Stimulated activated CD8-positive, alpha-beta memory T cell treated with anti-CD3 and anti-CD28 coated beads, Interleukin-7, amount 100 ng/mL, for 1 hour (primary cell): ENCODE measurements around the gene PEMT.
A peak's percentile ranks its signal among the peaks of the same experiment; 100 is the strongest.

Source experiments
- DNase-seq, 2 donors: peaks; one replicate each; pipeline ENCODE4 v3.0.0-alpha.2; 2020; ENCODE audit warnings: low read depth in 2 of 2

Gene PEMT

DNA sequence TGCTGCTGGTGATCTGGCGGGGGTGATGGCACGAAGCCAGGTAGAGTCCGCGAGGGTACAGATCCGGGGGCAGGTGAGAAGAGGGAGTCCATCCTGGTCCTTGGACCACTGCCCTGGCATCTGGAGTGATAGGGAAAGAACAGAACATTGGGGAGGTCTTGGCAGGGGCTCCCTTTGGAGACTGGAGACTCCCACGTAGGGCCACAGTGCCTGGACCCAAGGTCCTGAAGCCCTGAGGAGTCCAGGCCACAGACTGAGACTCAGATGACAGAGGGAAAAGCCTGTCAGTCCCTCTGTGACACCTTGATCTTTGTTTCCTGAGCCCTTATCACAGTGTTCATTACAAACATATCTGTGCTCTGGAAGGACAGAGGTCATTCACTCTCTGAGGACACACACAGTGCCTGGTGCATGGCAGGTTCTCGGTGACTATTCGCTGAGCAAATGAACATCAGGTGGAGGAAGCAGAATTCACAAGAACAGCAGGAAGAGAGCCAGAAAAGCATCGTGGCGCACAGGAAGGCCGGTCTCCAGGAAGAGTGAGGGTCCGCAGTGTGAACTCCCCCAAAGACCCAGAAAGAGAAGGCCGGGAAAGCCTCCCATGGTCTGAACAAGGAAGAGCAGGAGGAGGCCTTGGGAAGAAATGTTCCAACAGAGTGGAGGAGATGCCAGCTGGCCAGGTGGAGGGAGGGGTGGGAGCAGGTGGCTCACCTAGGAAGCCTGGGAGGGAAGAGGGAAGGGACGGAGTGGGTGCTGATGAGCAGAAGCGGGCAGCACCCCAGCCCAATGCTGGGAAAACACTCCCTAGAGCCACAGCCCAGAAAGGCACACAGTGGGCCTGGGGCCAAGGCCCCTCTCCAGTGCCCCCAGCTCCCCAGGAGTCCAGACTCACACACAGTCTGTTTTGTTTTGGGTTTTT lies 20.5 kb downstream of the PEMT start:
- DNase-seq, result no peak

DNA sequence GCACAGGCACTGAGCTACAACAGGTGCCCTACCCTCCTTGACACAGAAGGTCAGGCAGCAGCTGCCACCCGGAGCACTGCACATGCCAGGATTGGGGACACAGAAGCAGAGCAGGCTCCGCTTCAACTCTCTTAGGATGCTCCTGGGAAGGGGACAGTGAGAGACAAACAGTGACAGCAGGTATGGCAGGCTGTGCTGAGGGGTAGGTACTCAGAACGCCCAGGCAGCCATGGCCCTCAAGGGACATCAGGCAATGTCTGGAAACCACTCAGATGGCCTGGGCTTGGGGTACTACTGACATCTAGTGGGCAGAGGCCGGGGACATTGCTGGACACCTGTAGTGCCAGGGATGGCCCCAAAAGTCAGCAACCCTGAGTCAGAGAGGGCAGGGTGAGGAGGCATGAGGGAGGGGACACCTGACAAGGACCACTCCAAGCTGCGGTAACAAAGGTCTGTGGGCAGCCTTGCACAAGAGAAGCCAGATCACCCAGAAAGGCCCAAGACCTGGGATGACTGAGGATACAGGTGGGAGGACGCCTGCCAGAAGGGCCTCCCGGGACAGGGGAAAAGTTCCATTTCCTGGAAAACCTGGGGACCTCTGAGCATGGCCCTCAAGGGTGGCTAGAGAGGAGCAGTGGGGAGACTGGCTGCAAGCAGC lies 21.2 kb downstream of the PEMT start:
- DNase-seq, result no peak

DNA sequence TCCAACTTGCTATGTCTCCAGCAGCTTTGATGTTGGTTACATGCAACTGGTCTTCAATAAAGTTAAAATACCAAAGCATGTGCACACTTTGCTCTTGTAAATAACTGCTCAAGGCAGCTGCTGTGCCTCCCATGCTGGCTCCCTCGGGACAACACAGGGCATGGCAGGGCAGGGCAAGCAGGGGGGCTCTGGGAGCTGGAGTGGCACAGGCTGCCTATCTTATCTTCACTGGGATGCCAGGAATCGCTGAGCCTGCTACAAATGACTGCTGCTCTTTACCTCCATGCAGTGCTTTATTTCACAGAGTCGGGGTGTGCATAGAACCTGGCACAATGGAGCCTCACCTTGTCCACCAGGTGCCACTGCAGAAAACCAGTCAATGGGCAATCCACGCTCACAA lies 21.8 kb downstream of the PEMT start:
- DNase-seq, result no peak

DNA sequence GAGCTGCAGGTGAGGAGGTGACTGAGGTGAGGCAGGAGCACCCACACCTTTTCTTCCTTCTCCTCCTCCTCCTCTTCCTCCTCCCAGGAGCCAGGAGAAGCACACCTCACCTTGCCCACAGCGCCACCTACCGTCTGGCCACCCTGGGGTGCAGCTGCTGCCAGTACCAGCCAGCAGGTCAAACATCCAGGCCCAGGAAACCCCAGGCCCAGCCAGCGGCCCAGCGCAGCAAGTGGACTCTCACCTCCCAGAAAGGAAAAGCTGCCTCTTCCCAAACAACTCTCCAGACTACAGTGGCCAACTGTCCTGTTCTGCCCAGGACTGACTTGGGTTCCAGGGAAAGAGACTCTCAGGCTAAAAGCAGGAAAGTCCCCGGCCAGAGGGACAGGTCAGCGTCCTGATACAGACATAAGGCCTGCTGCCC lies 22.7 kb downstream of the PEMT start:
- peak in 1 of 2 donors; percentile 20 for DNase-seq

DNA sequence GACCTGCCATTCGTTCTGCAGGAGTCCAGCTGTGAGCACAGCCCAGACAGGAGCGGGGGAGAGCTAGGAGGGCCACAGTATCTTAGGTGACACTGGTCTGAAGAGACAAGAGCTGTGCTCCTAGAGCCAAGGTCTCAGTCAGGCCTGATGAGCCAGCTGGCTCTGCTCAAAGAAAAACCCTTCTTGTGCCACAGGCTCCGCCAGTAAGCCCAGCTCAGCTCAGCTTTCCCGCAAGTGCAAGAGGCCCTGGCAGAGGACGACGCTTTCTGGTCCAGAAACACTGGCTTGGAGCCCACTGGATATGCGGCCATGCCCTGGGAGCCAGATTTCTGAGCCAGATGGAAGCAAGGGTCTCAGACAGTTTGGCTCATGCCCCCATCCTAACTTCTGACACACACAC lies 23.9 kb downstream of the PEMT start:
- DNase-seq, result no peak

DNA sequence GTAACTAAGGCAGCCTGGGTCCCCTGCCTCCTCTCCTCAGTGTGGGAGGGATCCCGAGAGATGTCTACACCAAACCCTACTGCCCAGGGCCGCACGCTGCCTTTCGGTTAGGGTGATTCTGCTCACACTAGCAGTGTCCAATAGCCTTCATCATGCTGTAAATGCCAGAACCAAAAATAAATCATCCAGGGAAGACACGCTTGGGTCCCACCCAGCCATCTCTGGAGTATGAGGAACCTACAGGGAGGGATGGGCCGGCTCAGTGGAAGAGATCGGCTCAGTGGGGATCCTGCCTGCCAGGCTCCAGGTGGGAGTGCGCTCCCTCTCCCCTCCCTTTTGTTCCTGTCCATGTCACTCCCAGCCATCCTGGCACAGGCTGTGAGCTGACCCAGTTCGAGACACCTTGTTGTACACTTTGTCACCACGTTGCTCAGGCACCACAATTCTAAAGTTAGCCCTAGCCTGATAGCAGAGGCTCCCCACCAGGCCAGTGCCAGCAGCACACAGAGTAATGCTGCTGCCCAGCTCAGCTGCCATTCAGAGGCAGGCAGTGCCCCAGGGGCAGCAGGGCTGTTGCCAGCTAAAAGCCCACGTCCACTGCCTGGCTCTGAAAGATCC lies 24.5 kb downstream of the PEMT start:
- DNase-seq, result no peak

DNA sequence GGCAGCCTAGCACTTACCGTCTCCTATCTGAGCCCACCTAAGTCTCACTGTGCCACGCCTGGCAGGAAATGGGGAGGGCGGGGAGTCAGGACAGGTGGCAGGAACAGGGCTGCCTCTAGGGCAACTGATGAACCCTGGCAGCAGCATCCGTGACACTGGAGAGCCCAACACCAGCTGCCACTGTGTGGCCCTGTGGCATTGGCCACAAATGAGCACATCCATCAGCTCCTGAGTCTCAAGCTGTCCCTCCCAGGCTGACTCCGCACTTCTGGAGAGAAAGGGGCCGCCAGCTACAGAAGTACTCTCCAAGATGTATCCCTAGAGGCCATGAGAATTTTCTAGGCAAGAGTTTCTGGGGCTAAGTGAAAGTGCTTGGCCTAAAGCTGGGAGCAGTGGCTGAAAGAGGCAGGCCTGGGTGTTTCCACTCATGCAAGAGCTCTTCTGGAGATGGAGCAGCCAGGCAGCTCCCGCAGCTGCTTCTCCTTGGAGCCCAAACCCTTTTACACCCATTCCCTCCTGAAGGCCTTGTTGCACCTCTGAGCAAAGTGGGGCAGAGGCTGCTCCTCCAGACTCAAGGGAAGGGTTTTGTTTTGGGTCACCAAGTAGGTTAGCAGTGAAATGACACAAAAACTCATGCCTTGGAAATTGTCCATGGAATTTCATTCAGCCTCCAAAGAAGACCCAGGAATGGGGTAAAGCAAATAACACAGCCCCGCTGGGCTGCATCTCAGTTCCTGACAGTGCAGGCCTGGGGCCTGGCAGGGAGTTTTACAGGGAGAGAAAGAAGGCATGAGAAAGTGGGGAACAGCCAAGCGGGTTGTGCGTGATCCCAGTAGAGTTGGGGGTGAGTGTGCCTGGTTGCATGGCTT lies 25.8 kb downstream of the PEMT start:
- DNase-seq, result no peak

DNA sequence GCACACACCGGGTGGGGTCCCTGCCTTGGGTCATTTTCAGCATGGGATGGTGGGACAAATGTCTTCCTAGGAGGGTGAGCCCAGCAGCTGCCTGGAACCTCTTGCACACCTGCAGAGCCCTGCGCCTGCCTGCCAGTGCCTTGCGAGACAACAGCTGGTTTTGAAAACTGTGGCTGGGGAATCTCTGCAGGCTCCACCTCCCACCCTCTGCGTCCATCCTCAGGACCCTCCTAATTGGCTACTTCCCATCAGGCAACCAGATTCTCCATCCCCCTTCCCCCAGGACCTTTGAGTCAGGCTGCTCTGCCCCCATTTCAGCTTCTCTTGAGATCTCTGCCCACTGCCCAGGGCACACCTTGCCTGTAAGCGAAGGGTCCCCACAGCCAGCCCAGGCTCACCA lies 26.6 kb downstream of the PEMT start:
- no peak for DNase-seq

DNA sequence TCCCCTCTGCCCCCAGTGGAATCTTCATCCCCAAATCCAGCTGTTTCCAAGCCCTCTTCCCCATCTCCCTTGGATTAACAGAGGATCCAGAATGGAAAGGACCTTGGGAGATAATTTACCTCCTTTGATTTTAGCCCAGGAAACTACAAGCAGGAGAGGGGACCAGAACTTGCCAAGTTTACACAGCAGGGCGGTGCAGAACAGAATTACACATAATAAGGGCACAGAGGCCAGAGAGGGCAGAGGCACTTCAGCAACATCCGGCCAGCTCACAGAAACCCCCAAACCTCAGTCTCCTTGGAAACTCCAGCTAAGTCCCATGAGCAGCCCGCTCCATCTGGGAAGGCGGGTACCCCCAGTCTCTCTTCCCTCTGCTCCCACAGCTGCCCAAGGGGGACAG lies 27.2 kb downstream of the PEMT start:
- no peak for DNase-seq

DNA sequence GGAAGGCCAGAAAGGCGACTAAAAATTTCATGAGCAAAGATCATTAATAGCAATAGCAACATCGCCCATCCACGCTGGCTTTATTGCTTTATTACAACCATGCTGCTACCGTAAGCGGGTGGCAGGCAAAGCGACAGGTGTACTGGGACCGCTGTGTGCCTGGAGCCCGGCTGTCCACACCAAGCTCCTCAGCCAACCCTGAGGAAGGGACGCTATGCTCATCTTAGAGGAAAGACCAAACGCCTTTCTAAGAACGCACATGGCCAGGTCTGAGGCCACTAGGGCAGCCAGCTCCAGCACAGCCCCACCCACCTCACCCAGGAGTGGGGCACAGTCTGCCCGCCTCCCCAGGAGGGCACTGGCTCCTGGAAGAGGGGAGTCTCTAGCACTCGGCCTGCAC lies 28.0 kb downstream of the PEMT start:
- no peak for DNase-seq

DNA sequence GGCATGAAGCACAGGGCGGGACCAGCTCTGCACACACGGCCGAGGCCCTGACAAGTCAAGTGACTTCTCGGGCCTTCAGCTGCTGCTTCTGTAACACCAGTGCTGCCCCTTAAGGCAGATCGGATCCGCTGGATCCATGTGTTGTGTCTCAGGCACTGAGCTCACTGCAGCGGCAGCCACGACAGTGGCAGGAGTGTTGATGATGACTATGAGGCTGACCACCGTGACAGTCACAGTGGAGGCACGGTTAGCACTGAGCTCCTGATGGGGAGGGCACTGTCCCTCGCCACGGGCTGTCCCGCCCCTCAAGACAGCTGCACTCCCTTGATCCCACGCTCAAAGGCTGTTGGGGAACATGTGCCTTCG lies 29.4 kb downstream of the PEMT start:
- no peak for DNase-seq

DNA sequence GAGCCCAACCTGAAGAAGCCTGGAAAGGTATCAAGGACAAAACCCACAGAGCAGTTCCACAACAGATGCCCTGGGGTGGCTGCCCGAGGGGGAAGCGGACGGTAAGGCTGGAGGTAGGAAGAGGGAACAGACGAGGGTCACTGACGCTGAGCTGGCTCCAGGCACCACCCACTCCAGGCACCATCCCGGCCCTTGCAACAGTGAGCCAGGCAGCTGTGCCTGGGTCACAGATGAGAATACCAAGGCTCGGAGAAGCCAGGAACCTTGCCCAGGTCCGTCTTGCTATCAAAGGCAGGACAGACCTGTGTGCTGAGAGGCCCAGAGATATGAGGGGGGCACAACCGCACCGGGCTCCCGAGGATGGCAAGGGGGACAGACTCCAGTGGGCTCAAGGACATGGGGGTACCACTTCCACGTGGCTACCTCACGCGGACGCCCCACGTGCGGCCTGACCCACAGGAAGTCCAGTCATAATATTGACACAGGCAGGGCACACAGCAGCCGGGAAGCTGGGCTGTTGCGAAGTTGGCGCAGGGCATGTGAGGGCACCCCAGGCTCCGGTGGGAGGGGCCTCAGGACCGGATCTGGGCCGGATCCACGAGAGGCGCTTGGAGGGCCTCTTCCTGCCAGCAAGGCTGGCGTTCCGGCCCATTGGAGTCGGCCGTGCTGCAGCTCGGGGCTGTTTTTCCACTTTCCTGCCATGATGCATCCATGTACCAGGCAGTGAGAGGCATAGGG lies 29.9 kb downstream of the PEMT start:
- no peak for DNase-seq

DNA sequence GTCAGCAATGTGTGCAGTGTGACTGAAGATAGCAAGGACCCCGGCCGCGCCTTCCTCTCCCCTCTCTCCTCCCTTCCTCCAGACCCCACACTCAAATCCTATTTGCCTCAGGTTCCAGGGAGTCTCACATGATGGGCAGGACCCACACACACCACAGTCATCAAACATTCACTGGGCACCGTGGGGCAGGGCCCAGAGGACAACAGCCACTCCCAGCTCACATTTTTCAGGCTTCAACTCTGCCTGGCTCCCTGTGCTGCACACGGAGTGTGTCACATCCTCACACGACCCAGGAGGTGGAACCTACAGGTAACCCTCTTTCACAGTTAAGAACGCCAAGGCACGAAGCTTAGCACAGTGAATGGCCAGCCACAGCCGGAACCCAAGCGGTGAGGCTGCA lies 30.5 kb downstream of the PEMT start:
- no peak for DNase-seq

DNA sequence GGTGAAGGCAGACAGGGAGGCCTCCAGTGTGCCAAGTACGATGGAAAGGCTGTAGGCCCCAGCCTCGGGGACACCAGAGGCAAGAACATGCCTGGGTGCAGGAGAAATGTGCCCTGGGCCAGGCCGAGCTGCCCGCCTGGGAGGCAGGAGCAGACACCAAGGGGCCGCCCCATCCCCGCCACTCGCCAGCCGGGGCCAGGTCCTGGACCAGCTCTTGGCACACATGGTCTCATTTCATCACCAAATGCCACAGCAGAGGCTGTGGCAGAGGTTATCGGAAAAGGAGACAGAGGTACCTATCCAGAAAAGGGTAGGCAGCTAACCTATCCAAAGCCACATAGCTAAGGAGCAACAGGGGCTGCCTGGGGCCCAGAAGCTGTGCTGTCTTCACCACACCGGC lies 31.3 kb downstream of the PEMT start:
- no peak for DNase-seq

DNA sequence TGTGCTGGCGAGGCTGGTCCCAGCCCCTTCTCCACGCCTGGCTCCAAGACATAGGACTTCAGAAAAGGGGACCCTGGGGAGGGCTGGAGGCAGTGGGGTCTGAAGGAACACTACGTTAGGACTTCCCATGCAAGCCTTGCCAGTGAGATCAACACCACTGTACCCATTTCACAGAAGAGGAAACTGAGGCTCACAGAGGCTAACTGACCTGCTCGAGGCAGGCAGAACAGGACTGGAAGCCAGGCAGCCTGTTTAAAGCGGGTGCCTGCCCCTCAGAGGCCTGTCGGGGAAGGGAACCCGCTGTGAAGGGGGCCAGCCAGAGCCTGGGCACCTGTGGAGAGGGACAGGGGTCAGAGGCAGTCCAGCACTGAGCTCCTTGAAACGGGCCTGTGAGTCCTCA lies 32.3 kb downstream of the PEMT start:
- DNase-seq, result no peak

DNA sequence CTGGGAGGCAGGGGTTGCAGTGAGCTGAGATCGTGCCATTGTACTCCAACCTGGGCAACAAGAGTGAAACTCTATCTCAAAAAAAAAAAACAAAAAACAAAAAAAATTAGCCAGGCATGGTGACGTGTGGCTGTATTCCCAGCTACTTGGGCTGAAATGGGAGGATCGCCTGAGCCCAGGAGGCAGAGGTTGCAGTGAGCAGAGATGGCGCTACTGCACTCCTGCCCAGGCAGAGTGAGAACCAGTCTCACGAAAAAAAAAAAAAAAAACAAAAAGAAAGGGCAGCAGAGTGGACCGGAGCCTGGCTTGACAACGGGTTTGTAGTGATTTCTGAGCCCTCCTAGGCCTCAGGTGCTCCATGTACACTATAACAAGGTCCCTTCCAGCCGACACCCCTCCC lies 33.1 kb downstream of the PEMT start:
- no peak for DNase-seq

DNA sequence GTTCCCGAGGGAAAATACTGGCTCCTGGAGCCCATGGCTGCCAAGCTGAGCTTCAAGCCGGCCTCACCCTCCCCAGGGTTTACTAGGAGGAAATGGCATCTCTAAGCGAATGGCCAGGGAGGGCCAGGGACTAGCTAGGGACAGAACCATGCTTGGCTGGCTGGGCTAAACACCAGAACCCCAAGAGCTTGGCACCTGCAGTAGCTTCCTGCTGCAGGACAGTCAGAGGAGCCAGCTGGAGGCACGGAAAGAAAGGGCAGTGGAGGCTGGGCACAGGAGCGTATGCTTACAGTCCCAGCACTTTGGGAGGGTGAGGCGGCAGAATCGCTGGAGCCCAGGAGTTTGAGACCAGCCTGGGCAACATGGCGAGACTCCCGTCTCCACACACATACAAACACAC lies 33.7 kb downstream of the PEMT start:
- no peak for DNase-seq

DNA sequence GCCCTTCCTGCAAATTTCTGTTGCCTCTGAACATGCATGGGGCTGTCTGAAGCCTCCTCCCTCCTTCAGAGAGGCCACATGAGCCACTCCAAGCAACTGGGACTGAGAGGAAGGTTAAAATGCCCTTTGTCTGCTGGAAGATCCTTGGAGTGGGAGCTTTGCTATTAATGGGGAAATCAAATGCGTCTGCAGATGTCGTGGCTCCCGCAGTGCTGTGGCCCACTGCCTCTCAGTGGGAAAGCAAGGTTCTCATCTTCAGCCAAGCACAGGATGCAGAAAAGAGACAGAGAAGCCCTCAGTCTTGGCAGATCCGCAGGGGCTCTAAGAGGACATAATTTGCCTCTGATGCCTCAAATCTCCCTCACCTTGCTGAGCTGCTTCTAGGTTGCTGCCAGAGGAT lies 34.8 kb downstream of the PEMT start:
- DNase-seq, result no peak

DNA sequence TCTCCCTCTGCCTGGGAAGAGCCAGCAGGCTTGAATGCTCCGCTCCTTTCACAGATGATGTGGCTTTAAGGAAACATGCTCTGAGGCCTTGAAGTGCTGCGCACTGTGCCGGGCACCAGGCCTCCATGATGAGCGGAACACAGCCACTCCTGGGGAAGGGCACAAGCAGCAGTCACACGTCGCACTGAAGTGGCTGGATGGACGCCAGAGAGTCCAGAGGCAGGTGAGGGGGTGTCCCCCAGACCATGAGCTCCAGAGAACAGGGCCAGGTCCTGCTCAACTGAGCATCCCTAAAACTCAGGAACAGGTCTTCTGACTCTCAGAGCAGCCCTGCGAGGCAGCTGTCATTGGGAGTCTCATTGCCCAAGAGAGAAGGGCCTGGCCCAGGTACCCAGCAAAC lies 35.6 kb downstream of the PEMT start:
- DNase-seq, result no peak

DNA sequence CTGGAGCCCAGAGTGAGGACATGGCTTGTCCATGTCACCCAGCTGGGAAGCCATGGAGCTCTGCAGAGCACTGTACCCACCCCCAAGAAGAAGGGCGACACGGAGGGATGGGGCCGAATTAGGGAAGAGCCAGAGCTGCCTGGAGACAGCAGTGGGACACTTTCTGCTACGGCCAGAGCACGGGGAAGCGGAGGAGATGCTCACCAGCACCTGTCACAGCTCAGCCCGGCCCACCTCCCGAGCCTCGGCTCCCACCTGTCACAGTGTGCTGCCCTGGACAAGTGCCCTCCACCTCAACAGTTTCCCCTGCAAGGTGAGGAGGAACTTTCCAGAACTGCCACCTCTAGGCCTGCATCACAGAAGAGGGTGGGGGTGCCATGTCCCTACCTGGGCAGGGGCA lies 36.4 kb downstream of the PEMT start:
- no peak for DNase-seq

DNA sequence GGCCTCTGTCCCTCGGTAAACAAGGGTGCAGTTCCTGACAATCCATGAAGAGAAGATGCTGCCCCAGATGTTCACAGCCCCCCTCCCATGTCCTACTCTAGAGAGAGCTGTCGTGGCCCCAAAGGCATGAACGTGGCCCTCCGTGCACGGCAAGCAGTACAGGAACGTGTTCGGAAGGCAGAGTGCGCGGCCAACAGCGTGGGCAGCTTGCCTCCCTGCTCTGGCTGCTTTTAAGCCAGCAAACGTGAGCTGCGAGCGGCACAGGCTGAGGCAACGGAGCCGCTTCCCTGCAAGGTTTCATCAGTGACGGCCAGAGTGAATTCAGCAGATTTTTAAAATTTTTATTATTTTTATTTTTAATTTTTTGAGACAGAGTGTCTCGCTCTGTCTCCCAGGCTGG lies 37.2 kb downstream of the PEMT start:
- DNase-seq, result no peak
